ENCODE data around the gene TMEM212.

The TMEM212 gene

DNA sequence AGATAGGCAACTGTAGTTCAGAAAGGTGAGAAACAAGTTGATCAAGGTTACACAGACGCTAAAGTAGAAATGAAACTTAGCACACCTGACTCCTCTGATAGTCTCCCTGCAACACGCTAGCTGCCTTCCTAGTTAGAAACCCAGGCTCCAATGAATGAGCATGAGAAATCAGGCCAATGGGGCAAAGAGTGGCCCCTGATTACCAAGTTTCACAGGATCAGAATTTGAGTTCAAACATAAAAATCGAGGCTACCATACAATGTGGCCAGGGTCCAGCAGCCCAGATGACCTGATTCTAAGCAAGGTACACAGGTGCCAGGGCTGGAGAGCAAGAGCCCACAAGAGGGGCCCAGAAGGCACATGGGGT is 40.6 kb upstream of the TMEM212 start:
- in situ Hi-C loops (cut with MboI; ENCODE audit: low sequenced_read_pairs, unreplicated experiment), result no loop called here
- TF ChIP-seq, protein P1, sequence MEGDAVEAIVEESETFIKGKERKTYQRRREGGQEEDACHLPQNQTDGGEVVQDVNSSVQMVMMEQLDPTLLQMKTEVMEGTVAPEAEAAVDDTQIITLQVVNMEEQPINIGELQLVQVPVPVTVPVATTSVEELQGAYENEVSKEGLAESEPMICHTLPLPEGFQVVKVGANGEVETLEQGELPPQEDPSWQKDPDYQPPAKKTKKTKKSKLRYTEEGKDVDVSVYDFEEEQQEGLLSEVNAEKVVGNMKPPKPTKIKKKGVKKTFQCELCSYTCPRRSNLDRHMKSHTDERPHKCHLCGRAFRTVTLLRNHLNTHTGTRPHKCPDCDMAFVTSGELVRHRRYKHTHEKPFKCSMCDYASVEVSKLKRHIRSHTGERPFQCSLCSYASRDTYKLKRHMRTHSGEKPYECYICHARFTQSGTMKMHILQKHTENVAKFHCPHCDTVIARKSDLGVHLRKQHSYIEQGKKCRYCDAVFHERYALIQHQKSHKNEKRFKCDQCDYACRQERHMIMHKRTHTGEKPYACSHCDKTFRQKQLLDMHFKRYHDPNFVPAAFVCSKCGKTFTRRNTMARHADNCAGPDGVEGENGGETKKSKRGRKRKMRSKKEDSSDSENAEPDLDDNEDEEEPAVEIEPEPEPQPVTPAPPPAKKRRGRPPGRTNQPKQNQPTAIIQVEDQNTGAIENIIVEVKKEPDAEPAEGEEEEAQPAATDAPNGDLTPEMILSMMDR (IDR thresholded peaks at IDR 0.05; ENCODE audit: borderline replicate concordance, control extremely low read depth, extremely low read depth, insufficient read depth, missing control alignments), result no peak
- DNase-seq (ENCODE audit: low spot score), result no peak

DNA sequence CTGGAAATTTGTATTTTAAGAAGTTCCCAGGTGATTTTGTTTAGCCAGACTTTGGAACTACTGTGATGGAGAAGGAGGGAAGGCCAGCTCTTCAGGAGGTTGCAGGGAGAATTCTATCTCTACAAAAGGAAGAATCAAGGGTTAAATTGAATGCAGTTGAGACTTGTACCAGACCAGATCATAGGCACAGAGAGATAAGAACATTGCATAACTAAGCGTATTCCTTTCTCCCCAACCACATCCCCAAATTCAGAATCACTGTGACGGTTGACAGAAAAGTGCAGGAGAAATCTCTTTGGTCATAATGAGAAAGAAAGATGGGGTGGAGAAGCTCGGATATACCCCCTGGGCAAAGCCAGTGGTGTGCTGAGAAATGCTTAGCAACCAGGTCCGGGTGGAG is 40.1 kb upstream of the TMEM212 start:
- in situ Hi-C loops (cut with MboI; ENCODE audit: low sequenced_read_pairs, unreplicated experiment), result no loop called here
- no peak for DNase-seq (ENCODE audit: low spot score)
- TF ChIP-seq, protein P1 (IDR thresholded peaks at IDR 0.05; ENCODE audit: borderline replicate concordance, control extremely low read depth, extremely low read depth, insufficient read depth, missing control alignments), result no peak

DNA sequence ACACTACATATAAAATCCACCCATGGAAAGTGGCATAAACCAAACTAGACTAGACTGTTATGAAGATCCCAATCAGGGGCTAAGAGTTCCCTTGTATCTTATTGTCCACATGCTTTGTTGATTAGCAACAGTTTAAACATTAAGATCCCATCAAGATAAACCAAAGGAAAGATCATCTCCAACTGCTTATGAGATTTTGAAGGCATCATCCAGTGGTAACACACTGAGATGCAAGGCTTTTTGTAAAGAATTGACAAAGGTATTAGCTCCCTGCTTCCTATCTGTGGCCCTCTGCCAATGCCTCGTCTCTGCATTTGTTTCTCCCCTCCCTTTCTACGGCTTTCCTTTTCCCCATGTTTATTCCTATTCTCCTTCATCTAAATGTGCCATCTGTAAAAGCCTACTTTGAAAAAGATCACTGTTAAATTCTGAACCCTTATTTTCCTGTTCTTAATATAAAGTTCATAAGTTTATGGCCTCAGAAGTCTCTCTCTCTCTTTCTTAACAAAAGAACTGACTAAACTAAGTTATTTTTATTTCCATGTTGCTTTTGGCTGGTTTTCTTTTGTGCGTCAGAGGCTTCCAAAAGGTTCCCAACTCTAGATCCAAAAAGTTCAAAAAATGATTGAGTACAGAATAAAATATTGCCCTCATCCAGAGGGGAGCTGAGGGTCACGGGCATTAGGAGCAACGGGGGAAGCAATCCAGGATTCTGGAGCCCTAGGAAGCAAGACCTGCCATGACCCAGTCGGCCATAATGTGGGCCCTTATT is 38.3 kb upstream of the TMEM212 start:
- DNase-seq (ENCODE audit: low spot score), result no peak
- TF ChIP-seq, protein P1 (IDR thresholded peaks at IDR 0.05; ENCODE audit: borderline replicate concordance, control extremely low read depth, extremely low read depth, insufficient read depth, missing control alignments), result no peak
- in situ Hi-C loops (cut with MboI; ENCODE audit: low sequenced_read_pairs, unreplicated experiment), result no loop called here

DNA sequence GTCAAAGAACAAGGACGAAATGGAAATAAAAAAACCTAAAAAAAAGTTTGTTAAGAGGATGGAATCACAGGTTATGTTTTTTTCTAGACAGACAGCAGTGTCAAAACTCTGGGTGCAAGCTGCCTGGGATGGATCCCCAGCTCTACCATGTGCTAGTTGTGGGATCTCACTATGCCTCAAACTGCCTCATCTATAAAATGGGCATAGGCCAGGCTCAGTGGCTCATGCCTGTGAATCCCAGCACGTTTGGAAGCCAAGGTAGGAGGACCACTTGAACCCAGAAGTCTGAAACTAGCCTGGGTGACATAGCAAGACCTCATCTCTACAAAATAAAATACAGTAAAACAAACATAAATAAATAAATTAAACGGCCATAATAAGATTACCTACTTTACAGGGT is 37.5 kb upstream of the TMEM212 start:
- DNase-seq (ENCODE audit: low spot score), result no peak

DNA sequence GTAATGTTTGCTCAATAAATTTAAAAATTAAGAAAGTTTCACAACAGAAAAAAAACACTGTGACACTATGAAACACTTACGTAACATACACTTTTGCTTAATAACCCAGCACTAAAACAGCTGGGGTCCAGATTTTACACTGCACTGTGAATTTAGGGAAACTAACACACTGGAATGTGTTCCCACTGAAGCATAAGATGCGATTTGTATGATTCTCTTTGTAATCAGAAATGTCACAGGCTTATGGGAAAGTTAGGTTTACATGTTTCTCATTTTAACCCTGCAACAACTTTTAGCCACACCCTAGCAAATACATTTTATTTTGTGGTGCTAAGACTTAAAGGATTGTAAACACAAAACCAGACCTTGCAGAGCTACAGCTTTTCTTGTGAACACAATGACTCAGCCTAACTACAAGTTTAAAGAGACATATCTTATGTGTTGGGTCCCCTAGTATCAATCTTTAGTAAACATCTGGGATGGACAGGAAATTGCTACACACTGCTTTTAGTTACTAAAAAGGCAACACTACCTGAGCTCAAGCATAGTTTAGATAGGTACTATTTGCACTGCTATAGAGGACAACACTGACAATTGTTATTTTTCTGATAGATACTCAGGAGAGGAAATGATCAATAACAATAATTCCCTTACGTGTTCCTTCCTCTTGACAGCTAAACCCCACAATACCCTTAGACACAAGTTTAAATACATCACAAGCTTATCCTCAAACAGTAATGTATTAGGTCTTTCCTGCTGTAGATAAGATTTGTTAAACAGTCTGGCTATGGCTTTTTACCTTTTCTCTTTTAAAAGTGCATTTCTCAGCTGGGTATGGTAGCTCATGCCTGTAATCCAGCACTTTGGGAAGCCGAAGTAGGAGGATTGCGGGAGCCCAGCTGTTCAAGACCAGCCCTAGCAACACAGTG is 36.7 kb upstream of the TMEM212 start:
- TF ChIP-seq, protein P1 (IDR thresholded peaks at IDR 0.05; ENCODE audit: borderline replicate concordance, control extremely low read depth, extremely low read depth, insufficient read depth, missing control alignments), result no peak
- in situ Hi-C loops (cut with MboI; ENCODE audit: low sequenced_read_pairs, unreplicated experiment), result no loop called here
- no peak for DNase-seq (ENCODE audit: low spot score)

More for the DNA sequence above, 37.5 kb upstream of the TMEM212 start:
- in situ Hi-C loops (cut with MboI; ENCODE audit: low sequenced_read_pairs, unreplicated experiment), result no loop called here
- TF ChIP-seq, protein P1 (IDR thresholded peaks at IDR 0.05; ENCODE audit: borderline replicate concordance, control extremely low read depth, extremely low read depth, insufficient read depth, missing control alignments), result no peak

DNA sequence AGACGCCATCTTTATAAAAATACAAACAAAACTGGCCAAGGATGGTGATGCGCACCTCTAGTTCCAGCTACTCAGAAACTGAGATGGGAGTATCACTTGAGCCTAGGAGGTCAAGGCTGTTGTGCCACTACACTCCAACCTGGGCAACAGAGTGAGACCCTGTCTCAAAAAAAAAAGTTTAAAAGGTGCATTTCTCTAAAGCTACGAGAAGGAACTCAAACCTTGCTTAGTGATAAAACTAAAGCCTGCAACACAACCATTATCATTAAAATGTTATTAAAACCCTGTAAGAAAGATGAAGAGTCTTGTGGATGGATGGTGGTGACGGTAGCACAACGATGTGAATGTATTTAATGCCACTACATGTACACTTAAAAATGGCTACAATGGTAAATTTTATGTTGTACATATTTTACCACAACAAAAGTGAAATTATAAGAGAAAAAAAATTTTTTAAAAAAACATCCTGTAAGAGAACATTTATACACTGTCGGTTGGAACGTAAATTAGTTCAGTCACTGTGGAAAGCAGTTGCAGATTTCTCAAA is 35.9 kb upstream of the TMEM212 start:
- in situ Hi-C loops (cut with MboI; ENCODE audit: low sequenced_read_pairs, unreplicated experiment), result no loop called here
- TF ChIP-seq, protein P1 (IDR thresholded peaks at IDR 0.05; ENCODE audit: borderline replicate concordance, control extremely low read depth, extremely low read depth, insufficient read depth, missing control alignments), result no peak
- no peak for DNase-seq (ENCODE audit: low spot score)
